ENCODE data around the gene FHAD1.

DNA sequence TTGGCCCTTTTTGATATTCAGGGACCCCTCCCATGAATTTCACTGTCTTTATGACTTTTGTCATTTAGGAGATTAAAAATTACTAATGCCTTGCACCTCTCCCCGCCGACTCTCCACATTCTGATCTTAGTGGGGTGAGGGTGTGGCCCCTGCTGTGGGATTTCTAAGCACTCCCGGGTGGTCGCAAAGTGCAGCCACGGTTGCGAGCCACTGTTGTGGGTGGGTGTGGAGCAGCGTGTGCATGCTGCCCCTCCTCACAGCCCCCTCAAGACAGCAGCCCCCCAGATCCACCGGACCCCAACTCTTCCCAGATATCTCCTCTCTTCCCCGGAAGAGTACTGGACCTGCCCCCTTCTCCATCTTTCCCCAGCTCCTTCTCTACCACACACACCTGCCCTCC lies 96.1 kb downstream of the FHAD1 start:
- TF ChIP-seq, protein P1, sequence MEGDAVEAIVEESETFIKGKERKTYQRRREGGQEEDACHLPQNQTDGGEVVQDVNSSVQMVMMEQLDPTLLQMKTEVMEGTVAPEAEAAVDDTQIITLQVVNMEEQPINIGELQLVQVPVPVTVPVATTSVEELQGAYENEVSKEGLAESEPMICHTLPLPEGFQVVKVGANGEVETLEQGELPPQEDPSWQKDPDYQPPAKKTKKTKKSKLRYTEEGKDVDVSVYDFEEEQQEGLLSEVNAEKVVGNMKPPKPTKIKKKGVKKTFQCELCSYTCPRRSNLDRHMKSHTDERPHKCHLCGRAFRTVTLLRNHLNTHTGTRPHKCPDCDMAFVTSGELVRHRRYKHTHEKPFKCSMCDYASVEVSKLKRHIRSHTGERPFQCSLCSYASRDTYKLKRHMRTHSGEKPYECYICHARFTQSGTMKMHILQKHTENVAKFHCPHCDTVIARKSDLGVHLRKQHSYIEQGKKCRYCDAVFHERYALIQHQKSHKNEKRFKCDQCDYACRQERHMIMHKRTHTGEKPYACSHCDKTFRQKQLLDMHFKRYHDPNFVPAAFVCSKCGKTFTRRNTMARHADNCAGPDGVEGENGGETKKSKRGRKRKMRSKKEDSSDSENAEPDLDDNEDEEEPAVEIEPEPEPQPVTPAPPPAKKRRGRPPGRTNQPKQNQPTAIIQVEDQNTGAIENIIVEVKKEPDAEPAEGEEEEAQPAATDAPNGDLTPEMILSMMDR (IDR thresholded peaks at IDR 0.05), result no peak
- no peak for TF ChIP-seq POLR2AphosphoS5 (IDR thresholded peaks at IDR 0.05)

Measured in esophagus muscularis mucosa (tissue), 3 donors.